Activated T-helper 1 cell treated with anti-CD3 and anti-CD28 coated beads, Interleukin-12 subunit alpha, Interleukin-12 subunit beta, Interleukin-2, Interleukin-4 antibody, amounts not matched to agents 30 ng/mL and 10 ng/mL and 1 ng/mL, durations not matched to agents 14 hours and 24 hours and 36 hours (primary cell): ENCODE data around the gene IFT122. TPM values are rescaled to one million over a fixed set of nuclear protein-coding genes. Genes with fewer than 3 reads are reported as not detected.
"Not testable (repeated sequence)": the region's sequence is repeated elsewhere in the genome, so short reads cannot be mapped to it uniquely, and the experiment has no call there.

Experiments
- DNase-seq: peaks from one replicate; pipeline ENCODE4 v3.0.0; 2021; ENCODE audit warnings: low spot score
- H3K27ac Mint-ChIP-seq: one replicate; pipeline ENCODE4 v1.8.0; 2021; ENCODE audit warnings: mild to moderate bottlenecking, mixed read lengths
- H3K27me3 Mint-ChIP-seq: one replicate; pipeline ENCODE4 v1.8.0; 2022; ENCODE audit warnings: mild to moderate bottlenecking, moderate library complexity, mixed read lengths; ENCODE audit not compliant: insufficient read depth
- H3K36me3 Mint-ChIP-seq: one replicate; pipeline ENCODE4 v1.8.0; 2021; ENCODE audit warnings: low read depth, mixed read lengths
- H3K4me1 Mint-ChIP-seq: one replicate; pipeline ENCODE4 v1.8.0; 2021; ENCODE audit warnings: low read depth, mixed read lengths
- H3K4me3 Mint-ChIP-seq: one replicate; pipeline ENCODE4 v1.8.0; 2021; ENCODE audit warnings: mild to moderate bottlenecking, moderate library complexity, mixed read lengths
- H3K9me3 Mint-ChIP-seq: one replicate; pipeline ENCODE4 v1.8.0; 2021; ENCODE audit warnings: mixed read lengths
- intact Hi-C: fragments of 100-400 bp; cut with micrococcal nuclease; formaldehyde crosslinking; loops from one replicate; pipeline ENCODE4 v1.15.1; 2024
- total RNA-seq: library from RNA; stranded (reverse); gene quantifications from 2 replicates; pipeline ENCODE4 v1.2.3, GENCODE V29; 2022

IFT122 gene
- total RNA-seq, 1 donor from 2014 or later = 10.0 TPM

GRCh38 chr3:129499604-129500333 is 59.7 kb downstream of the IFT122 start:
- H3K36me3 Mint-ChIP-seq, DNase-seq, H3K4me3 Mint-ChIP-seq, intact Hi-C loops, H3K27ac Mint-ChIP-seq, H3K4me1 Mint-ChIP-seq, H3K27me3 Mint-ChIP-seq, H3K9me3 Mint-ChIP-seq: not testable (repeated sequence)

GRCh38 chr3:129500334-129500658 is 60.3 kb downstream of the IFT122 start:
- H3K4me1 Mint-ChIP-seq = no peaks in the 10 kb centered on the region
- H3K27ac Mint-ChIP-seq = no peak overlapping the region
- intact Hi-C loops = no loop called here
- DNase-seq = no peak
- no peaks in the 10 kb centered on the region for H3K36me3 Mint-ChIP-seq
- H3K4me3 Mint-ChIP-seq = no peak overlapping the region
- H3K9me3 Mint-ChIP-seq = no peaks in the 10 kb centered on the region
- H3K27me3 Mint-ChIP-seq = no peaks in the 10 kb centered on the region

GRCh38 chr3:129501630-129502029 is 61.6 kb downstream of the IFT122 start:
- intact Hi-C loops = no loop called here
- H3K36me3 Mint-ChIP-seq = no peaks in the 10 kb centered on the region
- H3K27me3 Mint-ChIP-seq = no peaks in the 10 kb centered on the region
- H3K4me3 Mint-ChIP-seq = no peak overlapping the region
- no peak for DNase-seq
- no peaks in the 10 kb centered on the region for H3K4me1 Mint-ChIP-seq
- no peaks in the 10 kb centered on the region for H3K9me3 Mint-ChIP-seq
- H3K27ac Mint-ChIP-seq = no peak overlapping the region

GRCh38 chr3:129502641-129503408 is 62.8 kb downstream of the IFT122 start:
- H3K27ac Mint-ChIP-seq = no peak overlapping the region
- intact Hi-C loops = no loop called here
- H3K9me3 Mint-ChIP-seq = no peaks in the 10 kb centered on the region
- H3K36me3 Mint-ChIP-seq = no peaks in the 10 kb centered on the region
- H3K4me3 Mint-ChIP-seq = no peak overlapping the region
- no peaks in the 10 kb centered on the region for H3K4me1 Mint-ChIP-seq
- H3K27me3 Mint-ChIP-seq = no peaks in the 10 kb centered on the region
- no peak for DNase-seq

- Mint-ChIP-seq H3K36me3 (no peaks in the 10 kb centered on the region), H3K27ac (no peak overlapping the region), H3K4me1 (no peaks in the 10 kb centered on the region), H3K4me3 (no peak overlapping the region), H3K9me3 (no peaks in the 10 kb centered on the region), H3K27me3 (no peaks in the 10 kb centered on the region)
- DNase-seq = no peak
- intact Hi-C loops = no loop called here
Observed at GRCh38 chr3:129503471-129504291, 63.7 kb downstream of the IFT122 start.

GRCh38 chr3:129504471-129505100 is 64.6 kb downstream of the IFT122 start:
- Mint-ChIP-seq H3K27me3 (no peaks in the 10 kb centered on the region), H3K4me1 (no peaks in the 10 kb centered on the region), H3K4me3 (no peak overlapping the region), H3K9me3 (no peaks in the 10 kb centered on the region), H3K27ac (no peak overlapping the region), H3K36me3 (no peaks in the 10 kb centered on the region)
- DNase-seq = no peak
- intact Hi-C loops = no loop called here

- DNase-seq = no peak
- H3K4me1 Mint-ChIP-seq = no peaks in the 10 kb centered on the region
- no peak overlapping the region for H3K27ac Mint-ChIP-seq
Observed at GRCh38 chr3:129505341-129505740, 65.3 kb downstream of the IFT122 start.

GRCh38 chr3:129506231-129506742 is 66.3 kb downstream of the IFT122 start:
- no peak overlapping the region for H3K27ac Mint-ChIP-seq
- DNase-seq = no peak
- H3K4me3 Mint-ChIP-seq = no peak overlapping the region
- H3K27me3 Mint-ChIP-seq = no peaks in the 10 kb centered on the region
- peaks cover 7% of the 10 kb centered on the region for H3K4me1 Mint-ChIP-seq
- no peaks in the 10 kb centered on the region for H3K9me3 Mint-ChIP-seq
- no peaks in the 10 kb centered on the region for H3K36me3 Mint-ChIP-seq
- intact Hi-C loops = no loop called here

More at GRCh38 chr3:129505341-129505740, 65.3 kb downstream of the IFT122 start:
- Mint-ChIP-seq H3K36me3 (no peaks in the 10 kb centered on the region), H3K9me3 (no peaks in the 10 kb centered on the region), H3K4me3 (no peak overlapping the region), H3K27me3 (no peaks in the 10 kb centered on the region)
- intact Hi-C loops = no loop called here

- no peaks in the 10 kb centered on the region for H3K9me3 Mint-ChIP-seq
- no peaks in the 10 kb centered on the region for H3K27me3 Mint-ChIP-seq
- no peak overlapping the region for H3K4me3 Mint-ChIP-seq
- H3K27ac Mint-ChIP-seq = no peak overlapping the region
- no peak for DNase-seq
- no peaks in the 10 kb centered on the region for H3K36me3 Mint-ChIP-seq
- intact Hi-C loops = no loop called here
- H3K4me1 Mint-ChIP-seq = peaks cover 7% of the 10 kb centered on the region
Observed at GRCh38 chr3:129507181-129507831, 67.3 kb downstream of the IFT122 start.

GRCh38 chr3:129512595-129512994 is 72.6 kb downstream of the IFT122 start:
- H3K9me3 Mint-ChIP-seq = no peaks in the 10 kb centered on the region

GRCh38 chr3:129513705-129514104 is 73.7 kb downstream of the IFT122 start:
- H3K36me3 Mint-ChIP-seq = peaks cover 2% of the 10 kb centered on the region
- intact Hi-C loops = no loop called here
- H3K9me3 Mint-ChIP-seq = no peaks in the 10 kb centered on the region

More at GRCh38 chr3:129512595-129512994, 72.6 kb downstream of the IFT122 start:
- peaks cover 2% of the 10 kb centered on the region for H3K36me3 Mint-ChIP-seq
- intact Hi-C loops = no loop called here
- no peaks in the 10 kb centered on the region for H3K27me3 Mint-ChIP-seq
- no peak overlapping the region for H3K27ac Mint-ChIP-seq
- H3K4me3 Mint-ChIP-seq = no peak overlapping the region
- peaks cover 7% of the 10 kb centered on the region for H3K4me1 Mint-ChIP-seq
- no peak for DNase-seq

GRCh38 chr3:129514110-129514509 is 74.1 kb downstream of the IFT122 start:
- Mint-ChIP-seq H3K36me3 (peaks cover 2% of the 10 kb centered on the region), H3K4me1 (peaks cover 7% of the 10 kb centered on the region), H3K4me3 (no peak overlapping the region), H3K27me3 (no peaks in the 10 kb centered on the region), H3K9me3 (no peaks in the 10 kb centered on the region), H3K27ac (no peak overlapping the region)
- intact Hi-C loops = no loop called here
- DNase-seq = no peak

More at GRCh38 chr3:129513705-129514104, 73.7 kb downstream of the IFT122 start:
- Mint-ChIP-seq H3K4me1 (peaks cover 7% of the 10 kb centered on the region), H3K27me3 (no peaks in the 10 kb centered on the region), H3K4me3 (no peak overlapping the region), H3K27ac (no peak overlapping the region)
- no peak for DNase-seq
